Gastrocnemius medialis (tissue), 4 donors: ENCODE results near the gene GOLGA1. TPM values are rescaled to one million over a fixed set of nuclear protein-coding genes. Genes with fewer than 3 reads are reported as not detected.
"Not testable (repeated sequence)": the region's sequence is repeated elsewhere in the genome, so short reads cannot be mapped to it uniquely, and the experiment has no call there.

Experiments
- ATAC-seq, 2 donors: fragments of 150-250 bp; one replicate each; pipeline ENCODE4 v1.9.1; 2016
- DNase-seq, 2 donors: peaks; one replicate each; pipeline ENCODE4 v3.0.0-alpha.2; 2019
- H3K27ac ChIP-seq, 4 donors: fragments of 200-600 bp; sonication (generic); 1 replicate in 1 of 4; 2 replicates in 3 of 4; pipeline ENCODE4 v1.5.1; 2016 to 2018; ENCODE audit warnings: mild to moderate bottlenecking in 2 of 4, moderate library complexity in 1 of 4
- H3K27me3 ChIP-seq, 3 donors: fragments of 200-600 bp; sonication (generic) in 2 of 3; 1 replicate in 1 of 3; 2 replicates in 2 of 3; pipeline versions ENCODE4 v1.5.1 to v1.6.0; 2016 to 2019; ENCODE audit warnings: mild to moderate bottlenecking in 1 of 3, moderate library complexity in 1 of 3
- H3K36me3 ChIP-seq, 2 donors: fragments of 200-600 bp; sonication (generic) in 1 of 2; one replicate each; pipeline ENCODE4 v1.5.1; 2017 to 2018
- H3K4me1 ChIP-seq, 2 donors: fragments of 200-600 bp; sonication (generic) in 1 of 2; one replicate each; pipeline ENCODE4 v1.5.1; 2016 to 2017; ENCODE audit warnings: mild to moderate bottlenecking in 2 of 2
- H3K4me3 ChIP-seq, 4 donors: fragments of 200-600 bp; sonication (generic) in 3 of 4; 1 replicate in 1 of 4; 2 replicates in 3 of 4; pipeline ENCODE4 v1.5.1; 2016 to 2019; ENCODE audit warnings: mild to moderate bottlenecking in 2 of 4
- H3K9me3 ChIP-seq, 3 donors: fragments of 200-600 bp; sonication (generic) in 2 of 3; 1 replicate in 1 of 3; 2 replicates in 2 of 3; pipeline ENCODE4 v1.5.1; 2016 to 2019
- POLR2A ChIP-seq, 2 donors: fragments of 450-650 bp; IDR thresholded peaks; one replicate each; pipeline ENCODE4 v1.6.1; 2017; ENCODE audit warnings: antibody characterized with exemption in 2 of 2, mild to moderate bottlenecking in 2 of 2, moderate library complexity in 2 of 2
- in situ Hi-C, 4 donors: fragments of 200-750 bp; cut with MboI; loops; one replicate each; pipeline versions ENCODE4 v1.15.0 to v1.8.0; 2017; ENCODE audit warnings: low sequenced_read_pairs in 4 of 4
- intact Hi-C: fragments of 100-400 bp; cut with DNase I; formaldehyde crosslinking; loops from one replicate; pipeline ENCODE4 v1.15.1; 2023; ENCODE audit warnings: low total_unique reads
- total RNA-seq, 4 donors: library from RNA; depleted of rRNA; stranded (reverse); fragments of >200 nt; gene quantifications; one replicate each; pipeline versions ENCODE4 v1.1.0 to v1.2.3, GENCODE V29; 2016
- TF ChIP-seq, protein P1 (sequence below), 5 experiments: fragments of 450-650 bp in 3 of 5; fragments of 200-600 bp in 2 of 5; sonication (generic) in 2 of 5; IDR thresholded peaks in 4 of 5; conservative IDR thresholded peaks in 1 of 5; 1 replicate in 4 of 5; 2 replicates in 1 of 5; pipeline ENCODE4 v1.5.1; 2016 to 2019; ENCODE audit warnings: antibody characterized with exemption in 5 of 5, mild to moderate bottlenecking in 3 of 5, moderate library complexity in 3 of 5

GOLGA1 gene
- total RNA-seq, 4 donors from 2014 or later: 12.2 to 20.5 (median 18.6) TPM

DNA sequence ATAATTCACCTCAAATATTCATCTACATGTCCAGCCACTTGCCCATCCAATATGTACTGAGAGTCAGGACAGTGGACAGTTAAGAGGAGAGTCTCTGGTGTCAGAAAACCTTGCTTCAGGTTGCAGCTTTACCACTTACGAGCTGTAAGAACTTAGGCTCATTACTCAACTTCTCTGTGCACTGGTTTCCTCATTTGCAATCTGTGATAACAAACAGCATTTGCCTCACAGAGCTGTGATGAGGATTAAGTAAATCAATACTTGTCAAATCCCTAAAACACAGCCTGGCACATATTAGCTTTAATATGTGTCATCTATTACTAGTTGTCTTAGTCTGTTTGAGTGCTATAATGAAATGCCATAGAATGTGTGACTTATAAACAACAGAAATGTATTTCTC lies 8.6 kb downstream of the GOLGA1 start:
- Histone ChIP-seq H3K9me3 (no peaks in the 10 kb centered on the region), H3K4me3 (no peak overlapping the region), H3K27ac (no peak overlapping the region), H3K27me3 (no peaks in the 10 kb centered on the region), H3K36me3 (peaks cover 0 to 83% of the 10 kb centered on the region in 2 donors), H3K4me1 (no peaks in the 10 kb centered on the region)
- DNase-seq (no peak), ATAC-seq (no peak)
- intact Hi-C loops: no loop called here
- no peak for TF ChIP-seq POLR2A (IDR thresholded peaks at IDR 0.05)
- TF ChIP-seq, protein P1, sequence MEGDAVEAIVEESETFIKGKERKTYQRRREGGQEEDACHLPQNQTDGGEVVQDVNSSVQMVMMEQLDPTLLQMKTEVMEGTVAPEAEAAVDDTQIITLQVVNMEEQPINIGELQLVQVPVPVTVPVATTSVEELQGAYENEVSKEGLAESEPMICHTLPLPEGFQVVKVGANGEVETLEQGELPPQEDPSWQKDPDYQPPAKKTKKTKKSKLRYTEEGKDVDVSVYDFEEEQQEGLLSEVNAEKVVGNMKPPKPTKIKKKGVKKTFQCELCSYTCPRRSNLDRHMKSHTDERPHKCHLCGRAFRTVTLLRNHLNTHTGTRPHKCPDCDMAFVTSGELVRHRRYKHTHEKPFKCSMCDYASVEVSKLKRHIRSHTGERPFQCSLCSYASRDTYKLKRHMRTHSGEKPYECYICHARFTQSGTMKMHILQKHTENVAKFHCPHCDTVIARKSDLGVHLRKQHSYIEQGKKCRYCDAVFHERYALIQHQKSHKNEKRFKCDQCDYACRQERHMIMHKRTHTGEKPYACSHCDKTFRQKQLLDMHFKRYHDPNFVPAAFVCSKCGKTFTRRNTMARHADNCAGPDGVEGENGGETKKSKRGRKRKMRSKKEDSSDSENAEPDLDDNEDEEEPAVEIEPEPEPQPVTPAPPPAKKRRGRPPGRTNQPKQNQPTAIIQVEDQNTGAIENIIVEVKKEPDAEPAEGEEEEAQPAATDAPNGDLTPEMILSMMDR (IDR thresholded peaks at IDR 0.05 in 4 of 5, conservative IDR thresholded peaks at IDR 0.05 in 1 of 5): no peak
- in situ Hi-C loops: loop anchor here in 1 of 4 donors (25.0 kb wide), 1 partner anchor 205 kb away; the partner anchor contains the start of gene SCAI

DNA sequence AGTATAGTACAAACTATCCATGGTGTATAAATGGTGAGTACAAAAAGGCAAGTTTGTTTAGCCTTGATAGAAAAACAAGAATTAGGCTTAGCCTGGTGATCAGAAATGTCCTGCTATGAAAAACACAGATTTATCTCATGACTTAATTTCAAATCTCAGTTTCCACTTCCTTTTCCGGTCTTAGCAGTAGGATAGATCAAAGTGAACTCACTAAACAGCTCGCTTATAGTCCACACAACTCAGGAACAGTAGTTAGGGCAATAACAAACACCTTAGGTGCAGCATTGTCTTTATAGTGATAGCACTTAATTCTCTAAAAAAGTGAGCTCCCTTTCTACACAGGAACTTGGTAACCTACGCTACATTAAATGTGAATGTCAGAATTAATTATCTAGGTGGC lies 11.4 kb downstream of the GOLGA1 start:
- H3K36me3 ChIP-seq: peaks cover 0 to 83% of the 10 kb centered on the region in 2 donors
- H3K27ac ChIP-seq: no peak overlapping the region
- no peaks in the 10 kb centered on the region for H3K9me3 ChIP-seq
- ATAC-seq (no peak), DNase-seq (no peak)
- in situ Hi-C loops (loop anchor here in 1 of 4 donors (25.0 kb wide), 1 partner anchor 208 kb away; the partner anchor contains the start of gene SCAI), intact Hi-C loops (no loop called here)
- no peak for TF ChIP-seq POLR2A (IDR thresholded peaks at IDR 0.05)
- TF ChIP-seq, protein P1 (IDR thresholded peaks at IDR 0.05 in 4 of 5, conservative IDR thresholded peaks at IDR 0.05 in 1 of 5): no peak
- H3K4me3 ChIP-seq: no peak overlapping the region
- H3K27me3 ChIP-seq: no peaks in the 10 kb centered on the region
- H3K4me1 ChIP-seq: no peaks in the 10 kb centered on the region

DNA sequence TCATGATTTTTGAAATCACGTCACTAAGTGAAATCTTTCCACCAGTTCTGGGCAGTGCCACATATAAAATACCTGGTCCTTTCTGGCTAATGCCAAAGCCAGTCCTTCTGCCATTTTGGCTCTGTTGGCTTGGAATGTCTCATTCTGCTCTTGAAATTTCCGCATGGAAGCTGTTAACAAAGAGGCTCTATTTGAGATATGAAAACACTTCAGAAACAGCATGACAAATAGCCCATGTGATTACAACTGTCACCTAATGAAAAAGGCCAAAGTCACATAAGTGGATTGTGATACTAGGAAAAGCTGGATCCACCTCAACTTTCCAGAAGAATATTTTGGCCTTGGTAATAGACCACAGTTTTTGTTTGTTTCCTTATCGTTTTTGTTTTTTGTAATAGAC lies 12.8 kb downstream of the GOLGA1 start:
- H3K27me3 ChIP-seq: no peaks in the 10 kb centered on the region
- intact Hi-C loops (no loop called here), in situ Hi-C loops (loop anchor here in 1 of 4 donors (25.0 kb wide), 1 partner anchor 209 kb away; the partner anchor contains the start of gene SCAI)
- DNase-seq: no peak
- TF ChIP-seq, protein P1 (IDR thresholded peaks at IDR 0.05 in 4 of 5, conservative IDR thresholded peaks at IDR 0.05 in 1 of 5): no peak
- no peak for TF ChIP-seq POLR2A (IDR thresholded peaks at IDR 0.05)
- no peaks in the 10 kb centered on the region for H3K9me3 ChIP-seq
- no peak overlapping the region for H3K4me3 ChIP-seq
- H3K36me3 ChIP-seq: peaks cover 0 to 81% of the 10 kb centered on the region in 2 donors
- ATAC-seq: no peak
- H3K27ac ChIP-seq: no peak overlapping the region
- H3K4me1 ChIP-seq: no peaks in the 10 kb centered on the region

DNA sequence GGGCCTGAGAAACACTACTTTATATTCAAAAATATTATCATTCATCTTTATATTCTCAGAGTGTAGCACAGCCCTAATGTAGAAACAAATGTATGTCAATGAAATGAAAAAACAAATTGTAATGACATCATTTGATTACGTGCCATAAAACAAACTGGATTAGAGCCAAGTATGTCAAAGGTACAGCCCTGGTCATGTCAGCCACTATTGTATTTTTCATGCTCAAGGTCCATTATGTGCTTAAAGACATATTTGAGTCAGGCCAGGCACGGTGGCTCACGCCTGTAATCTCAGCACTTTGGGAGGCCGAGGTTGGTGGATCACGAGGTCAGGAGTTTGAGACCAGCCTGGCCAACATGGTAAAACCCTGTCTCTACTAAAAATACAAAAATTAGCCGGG lies 20.5 kb downstream of the GOLGA1 start:
- H3K27ac ChIP-seq, H3K4me3 ChIP-seq, DNase-seq, H3K9me3 ChIP-seq, intact Hi-C loops, H3K4me1 ChIP-seq, ATAC-seq, in situ Hi-C loops, H3K27me3 ChIP-seq: not testable (repeated sequence)
- H3K36me3 ChIP-seq: peaks cover 0 to 72% of the 10 kb centered on the region in 2 donors

DNA sequence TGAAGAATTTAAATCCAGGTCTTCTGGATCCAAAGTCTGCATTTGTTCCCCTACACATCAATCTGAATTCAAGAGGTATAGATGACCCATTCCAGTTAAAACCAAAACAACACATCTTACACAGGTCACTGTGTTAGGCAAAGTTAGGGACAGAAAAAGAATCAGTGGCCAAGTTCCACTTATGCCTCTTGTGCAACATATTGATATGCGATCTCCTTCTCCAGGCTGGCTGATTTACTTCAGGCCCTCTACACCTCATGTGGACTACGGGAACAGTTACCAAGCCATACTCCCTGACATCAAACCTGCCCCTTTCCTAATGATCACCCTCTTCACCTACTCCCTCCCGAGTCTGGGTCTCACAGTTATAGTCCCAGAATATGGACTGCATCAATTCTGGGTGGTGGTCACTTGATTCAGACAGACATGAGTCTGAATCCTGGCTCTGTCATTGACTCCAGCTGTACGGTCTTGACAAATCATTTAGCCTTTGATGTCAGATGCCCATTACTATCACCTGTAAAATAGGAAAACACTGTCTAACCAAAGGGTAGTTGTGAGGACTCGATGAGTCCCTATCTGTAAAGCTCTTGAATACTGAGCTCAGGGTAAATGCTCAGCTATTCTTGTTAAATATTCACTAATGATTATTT lies 26.0 kb downstream of the GOLGA1 start:
- Histone ChIP-seq H3K36me3 (peaks cover 3 to 69% of the 10 kb centered on the region in 2 donors), H3K27ac (peak overlapping the region in 1 of 4 donors; percentile 70), H3K9me3 (no peaks in the 10 kb centered on the region), H3K27me3 (no peaks in the 10 kb centered on the region), H3K4me3 (no peak overlapping the region), H3K4me1 (peaks cover 0 to 11% of the 10 kb centered on the region in 2 donors)
- ATAC-seq: peak in 1 of 2 donors; percentile 96
- in situ Hi-C loops: no loop called here
- intact Hi-C loops: no loop called here
- DNase-seq: peak in 1 of 2 donors; percentile 10
- TF ChIP-seq POLR2A (IDR thresholded peaks at IDR 0.05): no peak
- TF ChIP-seq, protein P1 (IDR thresholded peaks at IDR 0.05 in 4 of 5, conservative IDR thresholded peaks at IDR 0.05 in 1 of 5): no peak
